ENCODE data around the gene COPZ2.
"Not testable (repeated sequence)": the region's sequence is repeated elsewhere in the genome, so short reads cannot be mapped to it uniquely, and the experiment has no call there.

Gene COPZ2

DNA sequence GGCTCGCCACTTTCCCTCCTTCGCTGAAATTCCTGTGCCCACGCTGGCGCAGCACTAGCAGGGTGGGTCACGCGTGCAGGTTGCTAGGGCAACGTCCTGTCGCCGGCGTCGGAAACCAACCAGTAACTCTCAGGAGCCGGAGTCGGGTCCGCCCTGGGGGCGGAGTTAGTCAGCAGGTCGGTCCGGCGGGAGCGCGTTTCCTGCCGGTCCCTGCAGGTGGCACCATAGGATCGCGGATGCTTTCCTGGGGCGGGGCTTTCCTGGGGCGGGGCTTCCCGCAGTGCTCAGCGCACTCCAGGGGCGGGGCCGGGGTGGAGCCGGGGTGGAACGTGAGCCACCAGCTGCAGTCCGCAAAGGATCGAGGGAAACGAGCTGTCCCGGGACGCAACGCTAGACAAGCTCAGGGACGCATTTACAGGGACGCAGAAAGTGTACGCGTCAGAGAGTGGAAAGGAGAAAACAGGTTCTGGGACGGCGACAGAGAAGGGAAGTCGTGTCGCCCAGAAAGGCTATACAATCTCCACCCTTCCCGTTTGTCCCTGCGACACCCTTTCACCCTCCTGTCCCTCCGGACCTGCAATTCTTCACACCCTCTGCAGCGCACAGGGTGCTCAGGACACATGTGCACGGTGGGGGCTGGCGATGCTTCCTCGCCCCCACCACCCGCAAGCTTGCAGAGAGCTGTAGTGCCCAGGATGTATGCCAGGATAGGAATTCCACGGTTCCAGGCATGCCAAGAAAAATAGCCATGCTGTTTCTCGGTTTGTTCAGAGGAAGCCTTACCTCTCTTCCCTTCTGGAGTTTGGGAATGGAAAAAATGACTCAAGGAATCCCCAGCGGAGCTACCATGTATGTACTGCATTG lies 12.3 kb downstream of the COPZ2 start:
- TF ChIP-seq, protein P1, sequence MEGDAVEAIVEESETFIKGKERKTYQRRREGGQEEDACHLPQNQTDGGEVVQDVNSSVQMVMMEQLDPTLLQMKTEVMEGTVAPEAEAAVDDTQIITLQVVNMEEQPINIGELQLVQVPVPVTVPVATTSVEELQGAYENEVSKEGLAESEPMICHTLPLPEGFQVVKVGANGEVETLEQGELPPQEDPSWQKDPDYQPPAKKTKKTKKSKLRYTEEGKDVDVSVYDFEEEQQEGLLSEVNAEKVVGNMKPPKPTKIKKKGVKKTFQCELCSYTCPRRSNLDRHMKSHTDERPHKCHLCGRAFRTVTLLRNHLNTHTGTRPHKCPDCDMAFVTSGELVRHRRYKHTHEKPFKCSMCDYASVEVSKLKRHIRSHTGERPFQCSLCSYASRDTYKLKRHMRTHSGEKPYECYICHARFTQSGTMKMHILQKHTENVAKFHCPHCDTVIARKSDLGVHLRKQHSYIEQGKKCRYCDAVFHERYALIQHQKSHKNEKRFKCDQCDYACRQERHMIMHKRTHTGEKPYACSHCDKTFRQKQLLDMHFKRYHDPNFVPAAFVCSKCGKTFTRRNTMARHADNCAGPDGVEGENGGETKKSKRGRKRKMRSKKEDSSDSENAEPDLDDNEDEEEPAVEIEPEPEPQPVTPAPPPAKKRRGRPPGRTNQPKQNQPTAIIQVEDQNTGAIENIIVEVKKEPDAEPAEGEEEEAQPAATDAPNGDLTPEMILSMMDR (IDR thresholded peaks at IDR 0.05; ENCODE audit: low read depth, low read length), result peak; percentile 81
- DNase-seq (ENCODE audit: low read depth in 2 of 2), result peak; percentile 97 to 98
- H3K4me3 ChIP-seq (replicated peaks in 1 of 2; ENCODE audit: low read depth in 2 of 2, low read length in 2 of 2), result peak overlapping the region; percentile 47 to 52

DNA sequence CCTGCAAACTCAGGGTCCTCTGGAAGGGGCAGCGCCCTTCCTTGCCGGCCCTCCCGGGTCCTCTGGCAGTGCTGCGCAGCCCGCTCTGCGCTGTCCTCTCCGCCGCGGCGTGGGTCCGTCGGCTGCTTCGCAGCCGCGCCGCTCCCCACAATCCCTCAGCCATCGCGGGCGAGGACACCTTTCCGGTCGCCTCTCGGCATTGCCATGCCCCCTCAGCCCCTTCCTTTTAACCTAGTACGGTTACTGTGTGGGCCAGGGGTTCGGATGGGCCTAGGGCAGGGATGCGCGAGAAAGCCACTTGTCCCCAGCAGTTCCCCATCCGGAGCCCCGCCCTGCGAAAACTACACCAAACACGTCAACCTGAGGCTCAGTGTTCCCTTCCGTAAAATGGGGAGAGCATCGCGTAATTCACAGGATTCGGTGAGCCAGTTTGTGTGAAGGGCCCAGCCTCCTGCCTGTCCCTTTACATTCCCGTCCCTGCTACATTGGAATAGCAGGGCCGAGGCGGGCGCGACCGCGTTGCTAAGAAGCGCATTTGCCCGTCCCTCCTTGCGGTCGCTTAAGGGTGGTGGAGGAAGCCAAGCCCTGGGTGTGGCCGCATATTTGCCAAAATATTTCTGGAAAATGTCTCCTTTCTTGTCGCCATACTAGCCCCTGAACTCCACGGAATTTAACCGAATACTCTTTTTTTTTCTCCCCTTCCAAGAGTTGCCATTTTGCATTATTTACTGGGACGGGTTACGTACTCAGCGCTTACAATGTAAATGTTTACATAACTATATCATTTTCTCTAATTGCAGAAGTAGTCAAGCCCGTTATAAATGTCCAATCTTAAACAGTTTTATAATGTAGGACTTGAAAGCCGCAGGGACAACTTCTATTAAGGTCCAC lies 13.2 kb downstream of the COPZ2 start:
- TF ChIP-seq, protein P1 (IDR thresholded peaks at IDR 0.05; ENCODE audit: low read depth, low read length), result peak; percentile 17
- H3K4me3 ChIP-seq (replicated peaks in 1 of 2; ENCODE audit: low read depth in 2 of 2, low read length in 2 of 2), result peak overlapping the region; percentile 38 to 52
- DNase-seq (ENCODE audit: low read depth in 2 of 2), result peak; percentile 58 to 59

DNA sequence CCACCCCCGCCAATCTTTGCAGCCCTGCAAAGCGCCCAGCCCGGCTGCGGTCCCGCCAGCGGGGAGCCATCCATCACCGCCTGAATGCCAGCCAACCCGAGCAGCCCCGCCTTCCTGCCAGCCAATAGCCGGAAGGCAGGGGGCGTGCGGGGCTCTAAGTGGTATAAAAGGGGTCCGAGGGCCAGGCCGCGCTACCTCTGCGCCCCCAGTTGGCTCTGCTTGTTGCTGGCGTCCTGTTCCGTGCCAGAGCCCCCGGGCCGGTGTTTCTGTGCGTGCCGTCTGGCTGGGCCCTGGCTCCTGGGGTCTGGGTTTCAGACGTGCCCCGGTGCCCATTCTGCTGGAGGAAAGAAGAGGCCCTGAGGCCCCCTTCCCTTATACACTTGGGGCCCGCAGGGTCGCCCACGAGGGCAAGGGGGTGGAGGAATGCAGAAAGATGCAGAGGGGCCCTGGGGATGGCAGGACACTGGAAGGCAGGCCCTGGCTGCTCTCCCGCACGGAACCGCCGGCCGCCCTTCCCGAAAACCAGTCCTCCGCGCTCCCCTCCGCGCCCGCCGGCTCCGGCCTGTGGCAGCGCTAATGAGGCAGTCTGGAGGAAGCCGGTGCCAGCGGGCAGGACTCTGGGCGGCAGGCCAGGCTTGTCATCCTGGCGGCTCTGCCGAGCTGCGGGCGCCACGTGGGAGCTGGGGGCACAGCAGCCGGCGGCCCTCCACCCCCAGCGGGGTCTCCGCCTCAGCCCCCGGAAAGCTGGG lies 14.0 kb downstream of the COPZ2 start:
- H3K4me3 ChIP-seq (replicated peaks in 1 of 2; ENCODE audit: low read depth in 2 of 2, low read length in 2 of 2), result peak overlapping the region; percentile 38 to 52
- TF ChIP-seq, protein P1 (IDR thresholded peaks at IDR 0.05; ENCODE audit: low read depth, low read length), result peak; percentile 21
- DNase-seq (ENCODE audit: low read depth in 2 of 2), result peak; percentile 49 to 75

DNA sequence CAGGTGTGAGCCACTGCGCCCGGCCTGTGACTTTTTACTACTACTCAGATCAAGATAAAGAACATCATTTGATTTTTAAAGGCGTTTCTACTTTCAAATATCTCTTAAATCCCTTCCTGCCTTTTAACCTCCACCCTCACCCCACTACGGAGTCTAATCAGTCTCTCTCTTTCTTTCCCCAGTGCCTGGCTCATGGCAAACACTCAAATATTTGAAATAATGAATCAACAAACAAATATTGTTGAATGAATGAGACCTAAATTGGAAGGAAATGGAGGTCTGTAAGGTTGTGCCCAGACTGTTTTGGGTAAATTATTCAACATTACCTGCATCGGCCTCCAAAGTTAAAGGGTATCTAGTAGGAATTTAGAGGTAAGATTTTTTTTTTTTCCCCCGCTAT lies 14.7 kb downstream of the COPZ2 start:
- TF ChIP-seq, protein P1 (IDR thresholded peaks at IDR 0.05; ENCODE audit: low read depth, low read length), result no peak
- DNase-seq (ENCODE audit: low read depth in 2 of 2), result no peak
- no peak overlapping the region for H3K4me3 ChIP-seq (replicated peaks in 1 of 2; ENCODE audit: low read depth in 2 of 2, low read length in 2 of 2)

DNA sequence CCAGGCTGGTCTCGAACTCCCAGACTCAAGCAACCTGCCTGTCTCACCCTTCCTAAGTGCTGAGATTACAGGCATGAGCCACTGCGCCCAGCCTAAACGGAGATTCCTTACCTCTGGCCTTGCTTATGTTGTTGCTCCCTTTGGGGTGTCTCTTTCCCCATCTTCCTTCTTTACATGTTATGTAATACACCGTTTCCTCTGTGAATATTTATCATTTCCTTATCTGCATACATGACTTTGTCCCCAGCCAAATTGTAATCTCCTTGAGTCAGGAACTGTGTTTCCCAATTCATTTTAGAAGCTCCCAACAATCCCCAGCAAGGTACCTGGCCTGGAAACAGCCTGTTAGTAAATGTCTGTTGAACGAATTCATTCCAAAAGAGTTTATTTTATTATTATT lies 15.7 kb downstream of the COPZ2 start:
- TF ChIP-seq, protein P1 (IDR thresholded peaks at IDR 0.05; ENCODE audit: low read depth, low read length), result no peak
- no peak for DNase-seq (ENCODE audit: low read depth in 2 of 2)
- H3K4me3 ChIP-seq (replicated peaks in 1 of 2; ENCODE audit: low read depth in 2 of 2, low read length in 2 of 2), result no peak overlapping the region

DNA sequence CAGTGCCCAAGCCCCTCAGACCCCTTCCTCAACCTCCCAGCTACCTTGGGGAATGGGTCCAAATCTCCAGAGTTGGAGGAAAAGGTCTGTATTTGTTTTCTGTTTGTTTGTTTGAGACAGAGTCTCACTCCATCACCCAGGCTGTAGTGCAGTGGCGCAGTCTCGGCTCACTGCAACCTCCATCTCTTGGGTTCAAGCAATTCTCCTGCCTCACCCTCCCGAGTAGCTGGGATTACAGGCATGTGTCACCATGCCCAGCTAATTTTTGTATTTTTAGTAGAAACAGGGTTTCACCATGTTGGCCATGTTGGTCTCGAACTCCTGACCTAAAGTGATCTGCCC lies 19.8 kb downstream of the COPZ2 start:
- not testable (repeated sequence) for H3K4me3 ChIP-seq (replicated peaks in 1 of 2; ENCODE audit: low read depth in 2 of 2, low read length in 2 of 2)

More for the DNA sequence above, 19.8 kb downstream of the COPZ2 start:
- not testable (repeated sequence) for DNase-seq (ENCODE audit: low read depth in 2 of 2)

All from cardiac fibroblast (primary cell).